HL-60 (cell line): ENCODE measurements around the gene HYAL3.

Experiments used
- DNase-seq, 2 experiments: peaks; one replicate each; pipeline ENCODE4 v3.0.0-alpha.2; 2010 to 2020; ENCODE audit warnings: low read depth in 1 of 2, low spot score in 1 of 2
- H3K27ac ChIP-seq: fragments of 250-450 bp; sonication (Bioruptor Pico); replicated peaks from 2 replicates; pipeline ENCODE4 v1.5.1; 2020; ENCODE audit warnings: mild to moderate bottlenecking, moderate library complexity
- H3K27me3 ChIP-seq: fragments of 250-450 bp; sonication (Bioruptor Pico); 2 replicates; pipeline ENCODE4 v1.5.1; 2021; ENCODE audit warnings: mild to moderate bottlenecking, moderate library complexity; ENCODE audit not compliant: insufficient read depth, poor library complexity, severe bottlenecking
- H3K4me3 ChIP-seq: replicated peaks from 2 replicates; pipeline ENCODE4 v1.5.1; 2011; ENCODE audit warnings: mild to moderate bottlenecking, control low read depth, low read length; ENCODE audit not compliant: insufficient read depth
- CTCF ChIP-seq: IDR thresholded peaks from one replicate; pipeline ENCODE4 v1.5.1; 2011; ENCODE audit warnings: low read length, control low read depth, inconsistent platforms; ENCODE audit not compliant: insufficient read depth
- GABPA ChIP-seq: IDR thresholded peaks from 2 replicates; pipeline ENCODE4 v1.6.1; 2012; ENCODE audit warnings: low read depth
- POLR2AphosphoS5 ChIP-seq: IDR thresholded peaks from 2 replicates; pipeline ENCODE4 v1.6.1; 2012; ENCODE audit warnings: low read depth
- SPI1 ChIP-seq: IDR thresholded peaks from 2 replicates; pipeline ENCODE4 v1.6.1; 2012; ENCODE audit warnings: low read depth, mild to moderate bottlenecking, borderline replicate concordance
- TF ChIP-seq, protein P1 (sequence below): IDR thresholded peaks from 2 replicates; pipeline ENCODE4 v1.6.1; 2012; ENCODE audit warnings: low read depth; ENCODE audit not compliant: insufficient replicate concordance

The HYAL3 gene

GRCh38 chr3:50299638-50299928, 378 bp upstream of the HYAL3 start:
- peak overlapping the region; percentile 89 for H3K27ac ChIP-seq
- no peaks in the 10 kb centered on the region for H3K27me3 ChIP-seq
- DNase-seq: no peak
- TF ChIP-seq, protein P1, sequence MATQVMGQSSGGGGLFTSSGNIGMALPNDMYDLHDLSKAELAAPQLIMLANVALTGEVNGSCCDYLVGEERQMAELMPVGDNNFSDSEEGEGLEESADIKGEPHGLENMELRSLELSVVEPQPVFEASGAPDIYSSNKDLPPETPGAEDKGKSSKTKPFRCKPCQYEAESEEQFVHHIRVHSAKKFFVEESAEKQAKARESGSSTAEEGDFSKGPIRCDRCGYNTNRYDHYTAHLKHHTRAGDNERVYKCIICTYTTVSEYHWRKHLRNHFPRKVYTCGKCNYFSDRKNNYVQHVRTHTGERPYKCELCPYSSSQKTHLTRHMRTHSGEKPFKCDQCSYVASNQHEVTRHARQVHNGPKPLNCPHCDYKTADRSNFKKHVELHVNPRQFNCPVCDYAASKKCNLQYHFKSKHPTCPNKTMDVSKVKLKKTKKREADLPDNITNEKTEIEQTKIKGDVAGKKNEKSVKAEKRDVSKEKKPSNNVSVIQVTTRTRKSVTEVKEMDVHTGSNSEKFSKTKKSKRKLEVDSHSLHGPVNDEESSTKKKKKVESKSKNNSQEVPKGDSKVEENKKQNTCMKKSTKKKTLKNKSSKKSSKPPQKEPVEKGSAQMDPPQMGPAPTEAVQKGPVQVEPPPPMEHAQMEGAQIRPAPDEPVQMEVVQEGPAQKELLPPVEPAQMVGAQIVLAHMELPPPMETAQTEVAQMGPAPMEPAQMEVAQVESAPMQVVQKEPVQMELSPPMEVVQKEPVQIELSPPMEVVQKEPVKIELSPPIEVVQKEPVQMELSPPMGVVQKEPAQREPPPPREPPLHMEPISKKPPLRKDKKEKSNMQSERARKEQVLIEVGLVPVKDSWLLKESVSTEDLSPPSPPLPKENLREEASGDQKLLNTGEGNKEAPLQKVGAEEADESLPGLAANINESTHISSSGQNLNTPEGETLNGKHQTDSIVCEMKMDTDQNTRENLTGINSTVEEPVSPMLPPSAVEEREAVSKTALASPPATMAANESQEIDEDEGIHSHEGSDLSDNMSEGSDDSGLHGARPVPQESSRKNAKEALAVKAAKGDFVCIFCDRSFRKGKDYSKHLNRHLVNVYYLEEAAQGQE: no peak
- TF ChIP-seq CTCF (no peak), GABPA (no peak), POLR2AphosphoS5 (no peak), SPI1 (no peak)
- H3K4me3 ChIP-seq: peak overlapping the region; percentile 29

GRCh38 chr3:50297896-50298725, 1.1 kb downstream of the HYAL3 start:
- peak in 1 of 2 experiments; percentile 65 for DNase-seq
- H3K27me3 ChIP-seq: no peaks in the 10 kb centered on the region
- peak overlapping the region; percentile 69 for H3K4me3 ChIP-seq
- TF ChIP-seq SPI1 (no peak), POLR2AphosphoS5 (no peak), CTCF (no peak), GABPA (no peak)
- TF ChIP-seq, protein P1: no peak
- H3K27ac ChIP-seq: peak overlapping the region; percentile 87

DNA sequence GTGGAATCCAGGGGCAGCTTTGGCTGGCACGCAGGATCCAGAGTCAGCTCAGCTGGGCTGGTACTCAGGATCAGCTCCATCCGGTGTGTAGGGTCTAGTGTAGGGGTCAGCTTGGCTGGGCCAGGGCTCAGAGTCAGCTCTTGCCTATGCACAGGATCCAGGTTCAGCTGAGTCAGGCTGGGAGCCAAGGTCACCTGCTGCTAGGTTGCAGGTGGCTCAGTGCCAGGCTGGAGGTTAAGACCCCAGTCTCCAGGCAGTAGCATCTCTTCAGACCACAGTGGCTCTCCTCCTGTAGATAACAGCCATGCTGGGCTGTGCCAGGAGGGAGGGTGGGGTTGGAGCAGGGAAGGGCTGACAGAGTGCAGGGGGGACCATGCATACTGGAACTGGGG, 1.8 kb downstream of the HYAL3 start:
- Histone ChIP-seq H3K27ac (peak overlapping the region; percentile 87), H3K27me3 (no peaks in the 10 kb centered on the region), H3K4me3 (no peak overlapping the region)
- no peak for DNase-seq
- TF ChIP-seq, protein P1: no peak
- TF ChIP-seq SPI1 (no peak), GABPA (no peak), CTCF (no peak), POLR2AphosphoS5 (no peak)
